ENCODE results near the gene KITLG.

DNA sequence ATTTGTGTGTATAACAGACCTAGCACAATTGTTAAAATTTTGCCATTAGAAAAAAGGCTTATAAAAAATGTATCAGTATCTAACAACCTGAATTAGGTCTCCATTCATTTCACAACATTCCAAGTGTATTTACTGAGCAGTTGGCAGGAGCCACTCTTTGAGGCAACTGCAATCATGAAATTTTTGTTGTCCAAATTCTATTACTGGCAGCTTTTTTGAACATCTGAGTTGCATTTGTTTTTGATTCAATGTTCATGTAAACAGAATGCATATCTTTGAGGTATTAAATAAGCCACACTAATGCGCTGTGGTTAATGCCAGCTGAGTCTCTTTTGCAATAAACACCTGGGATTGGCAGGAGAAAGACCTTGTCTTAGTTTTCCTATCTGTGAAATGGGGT, 8.7 kb downstream of the KITLG start:
- TF ChIP-seq JUND (IDR thresholded peaks at IDR 0.05) (no peak), RAD21 (IDR thresholded peaks at IDR 0.05) (no peak), TAF1 (conservative IDR thresholded peaks at IDR 0.05) (no peak), RXRA (IDR thresholded peaks at IDR 0.05) (no peak), HNF4A (conservative IDR thresholded peaks at IDR 0.05) (no peak), NR2F2 (IDR thresholded peaks at IDR 0.05) (no peak), GABPA (IDR thresholded peaks at IDR 0.05 in 1 of 2, conservative IDR thresholded peaks at IDR 0.05 in 1 of 2) (no peak), SP1 (IDR thresholded peaks at IDR 0.05) (no peak)
- TF ChIP-seq, protein P1, sequence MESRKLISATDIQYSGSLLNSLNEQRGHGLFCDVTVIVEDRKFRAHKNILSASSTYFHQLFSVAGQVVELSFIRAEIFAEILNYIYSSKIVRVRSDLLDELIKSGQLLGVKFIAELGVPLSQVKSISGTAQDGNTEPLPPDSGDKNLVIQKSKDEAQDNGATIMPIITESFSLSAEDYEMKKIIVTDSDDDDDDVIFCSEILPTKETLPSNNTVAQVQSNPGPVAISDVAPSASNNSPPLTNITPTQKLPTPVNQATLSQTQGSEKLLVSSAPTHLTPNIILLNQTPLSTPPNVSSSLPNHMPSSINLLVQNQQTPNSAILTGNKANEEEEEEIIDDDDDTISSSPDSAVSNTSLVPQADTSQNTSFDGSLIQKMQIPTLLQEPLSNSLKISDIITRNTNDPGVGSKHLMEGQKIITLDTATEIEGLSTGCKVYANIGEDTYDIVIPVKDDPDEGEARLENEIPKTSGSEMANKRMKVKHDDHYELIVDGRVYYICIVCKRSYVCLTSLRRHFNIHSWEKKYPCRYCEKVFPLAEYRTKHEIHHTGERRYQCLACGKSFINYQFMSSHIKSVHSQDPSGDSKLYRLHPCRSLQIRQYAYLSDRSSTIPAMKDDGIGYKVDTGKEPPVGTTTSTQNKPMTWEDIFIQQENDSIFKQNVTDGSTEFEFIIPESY (IDR thresholded peaks at IDR 0.05) = no peak
- TF ChIP-seq, protein P2, sequence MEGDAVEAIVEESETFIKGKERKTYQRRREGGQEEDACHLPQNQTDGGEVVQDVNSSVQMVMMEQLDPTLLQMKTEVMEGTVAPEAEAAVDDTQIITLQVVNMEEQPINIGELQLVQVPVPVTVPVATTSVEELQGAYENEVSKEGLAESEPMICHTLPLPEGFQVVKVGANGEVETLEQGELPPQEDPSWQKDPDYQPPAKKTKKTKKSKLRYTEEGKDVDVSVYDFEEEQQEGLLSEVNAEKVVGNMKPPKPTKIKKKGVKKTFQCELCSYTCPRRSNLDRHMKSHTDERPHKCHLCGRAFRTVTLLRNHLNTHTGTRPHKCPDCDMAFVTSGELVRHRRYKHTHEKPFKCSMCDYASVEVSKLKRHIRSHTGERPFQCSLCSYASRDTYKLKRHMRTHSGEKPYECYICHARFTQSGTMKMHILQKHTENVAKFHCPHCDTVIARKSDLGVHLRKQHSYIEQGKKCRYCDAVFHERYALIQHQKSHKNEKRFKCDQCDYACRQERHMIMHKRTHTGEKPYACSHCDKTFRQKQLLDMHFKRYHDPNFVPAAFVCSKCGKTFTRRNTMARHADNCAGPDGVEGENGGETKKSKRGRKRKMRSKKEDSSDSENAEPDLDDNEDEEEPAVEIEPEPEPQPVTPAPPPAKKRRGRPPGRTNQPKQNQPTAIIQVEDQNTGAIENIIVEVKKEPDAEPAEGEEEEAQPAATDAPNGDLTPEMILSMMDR (IDR thresholded peaks at IDR 0.05; ENCODE audit: low read depth, low read length, missing input control) = no peak
- TF ChIP-seq, protein P3, sequence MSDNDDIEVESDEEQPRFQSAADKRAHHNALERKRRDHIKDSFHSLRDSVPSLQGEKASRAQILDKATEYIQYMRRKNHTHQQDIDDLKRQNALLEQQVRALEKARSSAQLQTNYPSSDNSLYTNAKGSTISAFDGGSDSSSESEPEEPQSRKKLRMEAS (IDR thresholded peaks at IDR 0.05) = no peak
- TF ChIP-seq, protein P4, sequence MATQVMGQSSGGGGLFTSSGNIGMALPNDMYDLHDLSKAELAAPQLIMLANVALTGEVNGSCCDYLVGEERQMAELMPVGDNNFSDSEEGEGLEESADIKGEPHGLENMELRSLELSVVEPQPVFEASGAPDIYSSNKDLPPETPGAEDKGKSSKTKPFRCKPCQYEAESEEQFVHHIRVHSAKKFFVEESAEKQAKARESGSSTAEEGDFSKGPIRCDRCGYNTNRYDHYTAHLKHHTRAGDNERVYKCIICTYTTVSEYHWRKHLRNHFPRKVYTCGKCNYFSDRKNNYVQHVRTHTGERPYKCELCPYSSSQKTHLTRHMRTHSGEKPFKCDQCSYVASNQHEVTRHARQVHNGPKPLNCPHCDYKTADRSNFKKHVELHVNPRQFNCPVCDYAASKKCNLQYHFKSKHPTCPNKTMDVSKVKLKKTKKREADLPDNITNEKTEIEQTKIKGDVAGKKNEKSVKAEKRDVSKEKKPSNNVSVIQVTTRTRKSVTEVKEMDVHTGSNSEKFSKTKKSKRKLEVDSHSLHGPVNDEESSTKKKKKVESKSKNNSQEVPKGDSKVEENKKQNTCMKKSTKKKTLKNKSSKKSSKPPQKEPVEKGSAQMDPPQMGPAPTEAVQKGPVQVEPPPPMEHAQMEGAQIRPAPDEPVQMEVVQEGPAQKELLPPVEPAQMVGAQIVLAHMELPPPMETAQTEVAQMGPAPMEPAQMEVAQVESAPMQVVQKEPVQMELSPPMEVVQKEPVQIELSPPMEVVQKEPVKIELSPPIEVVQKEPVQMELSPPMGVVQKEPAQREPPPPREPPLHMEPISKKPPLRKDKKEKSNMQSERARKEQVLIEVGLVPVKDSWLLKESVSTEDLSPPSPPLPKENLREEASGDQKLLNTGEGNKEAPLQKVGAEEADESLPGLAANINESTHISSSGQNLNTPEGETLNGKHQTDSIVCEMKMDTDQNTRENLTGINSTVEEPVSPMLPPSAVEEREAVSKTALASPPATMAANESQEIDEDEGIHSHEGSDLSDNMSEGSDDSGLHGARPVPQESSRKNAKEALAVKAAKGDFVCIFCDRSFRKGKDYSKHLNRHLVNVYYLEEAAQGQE (IDR thresholded peaks at IDR 0.05) = no peak
- TF ChIP-seq, protein P5, sequence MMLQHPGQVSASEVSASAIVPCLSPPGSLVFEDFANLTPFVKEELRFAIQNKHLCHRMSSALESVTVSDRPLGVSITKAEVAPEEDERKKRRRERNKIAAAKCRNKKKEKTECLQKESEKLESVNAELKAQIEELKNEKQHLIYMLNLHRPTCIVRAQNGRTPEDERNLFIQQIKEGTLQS (IDR thresholded peaks at IDR 0.05) = no peak
